ENCODE data around the gene RAD51B. TPM values are rescaled to one million over a fixed set of nuclear protein-coding genes. Genes with fewer than 3 reads are reported as not detected.
A peak's percentile ranks its signal among the peaks of the same experiment; 100 is the strongest.
"Not testable (repeated sequence)": the region's sequence is repeated elsewhere in the genome, so short reads cannot be mapped to it uniquely, and the experiment has no call there.

The RAD51B gene
- total RNA-seq, 1 donor from 2014 or later, result 3.2 TPM

DNA sequence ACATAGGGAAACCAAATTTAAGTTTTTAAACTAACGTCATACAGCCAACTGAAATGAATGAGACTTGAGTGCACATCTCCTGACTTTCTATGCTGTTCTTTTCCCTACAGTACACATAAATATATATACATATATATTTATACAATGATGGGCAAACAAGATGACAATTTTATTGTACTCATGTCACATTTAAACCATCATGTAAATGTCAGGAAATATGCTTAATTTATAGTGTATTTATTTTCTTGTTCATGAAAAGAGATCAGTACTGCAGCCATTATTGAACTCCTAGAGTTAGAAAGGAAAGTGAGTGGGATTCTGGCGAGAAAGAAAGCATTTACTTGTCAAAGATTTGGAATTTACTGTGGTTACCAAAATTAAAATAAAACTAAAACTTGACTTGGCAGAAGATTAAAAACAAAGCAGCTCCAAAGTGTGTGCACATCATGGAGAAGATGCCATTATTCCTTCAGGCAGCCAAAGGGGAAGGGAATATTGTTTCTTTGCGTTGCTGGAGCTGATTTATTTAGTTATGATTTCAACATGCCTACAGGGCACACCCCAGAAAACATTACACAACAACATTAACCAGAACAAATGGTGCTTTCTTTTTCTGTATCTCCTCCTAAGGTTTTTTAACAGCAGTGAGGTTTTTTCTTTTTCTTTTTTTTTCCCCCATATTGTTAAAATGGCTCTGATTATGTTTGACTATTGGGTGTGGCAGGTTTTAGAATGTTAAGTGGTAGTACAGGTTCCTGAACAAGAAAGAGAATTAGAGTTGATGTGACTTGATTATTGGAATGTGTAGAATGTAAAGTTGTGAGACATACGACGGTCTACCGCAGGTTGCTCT is 144.6 kb downstream of the RAD51B start:
- ATAC-seq (peak; percentile 56), DNase-seq (no peak)
- intact Hi-C loops (cut with micrococcal nuclease), result no loop called here

DNA sequence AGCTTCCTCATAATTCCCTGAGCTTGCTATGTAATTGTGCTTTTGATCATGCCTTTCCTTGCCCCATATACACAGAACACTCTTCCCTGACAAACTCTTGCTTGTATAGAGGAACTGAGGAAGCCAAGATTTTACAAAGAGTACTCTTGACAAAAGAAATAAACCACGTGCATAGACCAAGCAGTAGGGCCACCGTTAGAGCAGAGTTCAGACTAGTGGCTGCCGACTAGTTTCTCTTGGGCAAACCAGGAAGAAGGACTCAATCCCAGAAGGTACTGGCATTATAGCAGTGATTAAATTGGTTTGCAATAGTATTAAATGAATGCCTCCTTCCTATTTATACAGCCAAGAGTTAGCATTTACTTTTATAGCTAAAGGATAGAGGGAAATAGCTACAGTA is 146.1 kb downstream of the RAD51B start:
- DNase-seq, result no peak
- no peak for ATAC-seq
- intact Hi-C loops (cut with micrococcal nuclease), result no loop called here

DNA sequence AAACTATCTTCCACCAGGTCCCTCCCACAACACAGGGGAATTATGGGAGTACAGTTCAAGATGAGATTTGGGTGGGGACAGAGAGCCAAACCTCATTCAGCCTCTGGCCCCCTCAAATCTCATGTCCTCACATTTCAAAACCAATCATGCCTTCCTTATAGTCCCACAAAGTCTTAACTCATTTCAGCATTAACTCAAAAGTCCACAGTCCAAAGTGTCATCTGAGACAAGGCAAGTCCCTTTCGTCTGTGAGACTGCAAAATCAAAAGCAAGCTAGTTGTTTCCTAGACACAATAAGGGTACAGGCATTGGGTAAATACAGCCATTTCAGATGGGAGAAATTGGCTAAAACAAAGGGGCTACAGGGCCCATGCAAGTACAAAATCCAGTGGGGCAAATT is 147.6 kb downstream of the RAD51B start:
- DNase-seq, result no peak
- no peak for ATAC-seq
- intact Hi-C loops (cut with micrococcal nuclease), result no loop called here

DNA sequence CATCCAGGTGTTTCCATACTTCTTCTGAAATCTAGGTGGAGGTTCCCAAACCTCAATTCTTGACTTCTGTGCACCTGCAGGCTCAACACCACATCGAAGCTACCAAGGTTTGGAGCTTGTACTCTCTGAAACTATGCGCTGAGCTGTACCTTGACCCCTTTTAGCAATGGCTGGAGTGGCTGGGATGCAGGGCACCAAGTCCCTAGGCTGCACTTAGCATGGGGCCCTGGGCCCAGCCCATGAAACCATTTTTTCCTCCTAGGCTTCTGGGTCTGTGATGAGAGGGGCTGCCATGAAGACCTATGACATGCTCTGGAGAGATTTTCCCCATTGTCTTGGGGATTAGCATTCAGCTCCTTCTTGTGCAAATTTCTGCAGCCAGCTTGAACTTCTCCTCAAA is 148.4 kb downstream of the RAD51B start:
- intact Hi-C loops (cut with micrococcal nuclease); ATAC-seq; DNase-seq: not testable (repeated sequence)

DNA sequence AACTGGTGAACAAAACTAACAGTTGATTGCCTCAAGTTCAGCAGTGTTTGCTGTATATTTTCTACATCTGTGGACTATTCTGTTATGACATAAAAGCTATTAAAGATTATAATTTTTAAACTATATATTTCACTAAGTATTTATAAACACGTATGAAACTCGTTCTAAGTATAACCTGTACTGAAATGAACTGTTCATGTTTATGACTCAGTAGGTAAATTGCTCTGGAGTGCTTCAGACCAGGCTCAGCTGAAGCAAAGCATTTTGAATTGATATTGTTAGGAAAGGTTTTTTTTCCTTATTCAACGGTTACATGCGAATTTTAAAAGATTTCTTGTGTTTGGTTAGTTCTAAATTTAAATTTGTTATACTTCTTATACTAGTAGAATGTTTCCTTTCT is 151.3 kb downstream of the RAD51B start:
- intact Hi-C loops (cut with micrococcal nuclease), result no loop called here

DNA sequence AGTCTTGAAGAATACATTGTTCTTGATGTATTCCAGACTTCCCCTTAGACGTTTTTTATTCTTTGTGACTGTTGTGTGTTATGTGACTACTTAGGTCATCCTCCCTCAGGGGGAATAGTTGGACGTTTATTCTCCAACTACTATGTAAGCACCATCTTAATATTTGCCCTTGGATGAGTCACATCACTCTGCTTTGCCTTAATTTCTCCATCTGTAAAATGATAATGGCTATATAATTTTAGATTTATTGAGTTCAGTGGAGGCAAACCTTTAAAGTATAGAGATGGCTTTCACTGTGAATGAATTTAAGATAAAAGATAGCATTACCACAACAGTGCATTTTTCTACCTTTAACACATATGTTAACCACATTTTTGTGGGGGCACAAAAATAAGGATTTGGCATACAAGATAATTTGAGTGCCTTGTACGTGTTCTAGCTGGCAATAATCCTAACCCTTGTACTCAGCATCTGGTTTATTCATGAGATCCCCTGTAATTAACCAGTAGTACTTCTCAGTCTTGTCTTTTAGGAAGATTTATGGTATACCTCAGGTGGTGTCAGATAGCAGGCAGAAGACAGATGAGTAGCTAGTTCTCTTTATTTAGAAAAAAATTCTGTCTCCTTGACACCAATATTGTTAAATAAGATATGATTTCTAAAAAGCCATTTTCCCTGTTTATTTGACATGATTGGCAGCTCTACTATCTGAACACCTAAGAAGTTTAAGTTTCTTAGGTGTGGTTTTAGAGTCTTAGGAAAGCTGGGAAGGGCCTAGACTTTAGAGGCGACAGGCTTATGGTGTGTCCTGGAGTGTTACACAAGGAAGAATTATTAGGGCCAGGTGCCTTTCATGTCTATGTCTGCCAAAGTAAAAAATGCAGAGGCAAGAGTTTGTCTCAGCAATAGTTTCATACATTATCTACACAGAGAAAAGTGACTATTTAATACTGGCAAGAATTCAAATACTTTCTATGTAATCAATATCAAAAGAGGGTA is 152.3 kb downstream of the RAD51B start:
- ATAC-seq (no peak), DNase-seq (no peak)
- intact Hi-C loops (cut with micrococcal nuclease), result no loop called here

More for the DNA sequence above, 151.3 kb downstream of the RAD51B start:
- ATAC-seq, result no peak
- no peak for DNase-seq

DNA sequence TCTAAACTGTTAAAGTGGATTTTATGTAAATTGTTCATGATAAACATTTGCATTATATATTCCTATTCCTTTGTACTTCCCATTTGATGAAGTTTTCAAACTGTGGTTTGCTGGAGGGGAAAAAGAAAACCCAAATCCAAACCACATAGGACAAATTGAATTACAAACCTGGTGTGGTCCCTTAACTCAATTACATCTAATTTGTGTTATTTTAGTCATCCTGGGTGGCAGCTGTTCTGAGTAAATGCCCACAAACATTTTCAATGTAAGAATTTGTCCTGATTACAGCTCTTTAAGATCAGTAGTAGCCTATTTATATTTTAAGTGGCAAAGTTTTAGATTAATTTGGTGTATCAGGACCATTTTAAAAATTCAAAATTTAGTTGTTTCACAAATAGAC is 153.9 kb downstream of the RAD51B start:
- intact Hi-C loops (cut with micrococcal nuclease), result no loop called here
- DNase-seq (no peak), ATAC-seq (no peak)

DNA sequence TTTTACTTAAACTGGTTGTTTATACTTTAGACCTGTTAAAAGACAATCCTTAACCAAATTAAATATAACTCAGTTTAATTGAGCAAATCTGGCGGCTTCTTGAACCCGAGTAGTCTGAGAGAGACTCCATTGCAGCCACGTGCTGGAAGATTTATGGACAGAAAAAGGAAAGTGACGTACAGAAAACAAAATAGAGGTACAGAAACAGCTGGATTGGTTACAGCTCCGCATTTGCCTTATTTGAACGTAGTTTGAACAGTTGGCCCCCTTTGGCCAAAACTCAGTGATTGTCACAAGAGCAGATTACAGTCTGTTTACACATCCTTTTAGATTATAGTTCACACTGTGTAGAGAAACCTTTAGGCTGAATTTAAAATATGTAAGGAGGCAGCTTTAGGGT is 155.9 kb downstream of the RAD51B start:
- ATAC-seq, result no peak
- intact Hi-C loops (cut with micrococcal nuclease), result no loop called here
- DNase-seq, result no peak

DNA sequence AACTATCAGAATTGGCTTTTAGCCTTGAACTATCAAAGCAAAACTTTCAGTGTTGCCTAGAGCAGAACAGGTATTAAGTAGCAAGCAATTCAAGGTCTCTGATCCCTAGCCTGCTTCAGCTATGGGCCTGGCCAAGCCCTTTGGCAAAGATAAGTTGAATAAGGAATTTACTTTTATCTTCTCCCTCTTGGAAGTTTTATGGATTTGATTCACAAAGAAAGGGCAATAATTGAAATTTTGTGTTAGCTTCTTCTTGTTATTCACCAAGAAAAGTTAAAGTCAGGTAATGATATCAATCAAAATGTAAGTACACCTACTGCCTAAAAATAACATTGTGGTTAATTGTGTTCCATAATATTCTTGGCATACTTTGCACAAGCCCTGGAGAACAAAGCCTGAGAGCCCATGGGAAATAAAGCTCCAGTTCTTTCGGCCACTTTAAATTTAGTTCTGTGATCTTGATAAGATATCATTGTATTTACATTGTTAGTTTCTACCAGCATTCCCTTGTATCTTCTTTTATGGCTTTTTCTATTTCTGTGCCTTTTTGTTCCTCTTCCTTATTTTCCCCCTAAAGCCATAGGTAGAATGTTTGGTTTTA is 158.0 kb downstream of the RAD51B start:
- ATAC-seq (no peak), DNase-seq (no peak)
- intact Hi-C loops (cut with micrococcal nuclease), result no loop called here

DNA sequence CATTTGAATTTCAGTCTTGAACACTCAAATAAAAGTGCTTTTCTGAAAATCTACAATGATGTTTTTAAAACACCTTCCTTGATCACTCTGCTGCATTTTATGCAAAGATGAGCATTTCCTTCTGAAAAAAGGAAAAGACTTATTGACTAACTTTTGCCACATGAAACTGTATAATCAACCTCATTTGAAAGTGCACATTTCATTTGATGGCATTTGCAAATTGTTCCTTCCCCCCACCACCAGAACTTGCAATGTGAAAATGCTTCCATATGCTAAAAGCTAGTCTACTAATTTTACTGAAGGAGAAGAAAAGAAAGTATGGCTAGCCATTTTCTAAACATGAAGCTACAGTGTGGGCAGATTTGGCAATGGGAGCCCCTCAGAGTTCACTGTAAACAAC is 159.2 kb downstream of the RAD51B start:
- ATAC-seq (no peak), DNase-seq (no peak)
- intact Hi-C loops (cut with micrococcal nuclease), result no loop called here

DNA sequence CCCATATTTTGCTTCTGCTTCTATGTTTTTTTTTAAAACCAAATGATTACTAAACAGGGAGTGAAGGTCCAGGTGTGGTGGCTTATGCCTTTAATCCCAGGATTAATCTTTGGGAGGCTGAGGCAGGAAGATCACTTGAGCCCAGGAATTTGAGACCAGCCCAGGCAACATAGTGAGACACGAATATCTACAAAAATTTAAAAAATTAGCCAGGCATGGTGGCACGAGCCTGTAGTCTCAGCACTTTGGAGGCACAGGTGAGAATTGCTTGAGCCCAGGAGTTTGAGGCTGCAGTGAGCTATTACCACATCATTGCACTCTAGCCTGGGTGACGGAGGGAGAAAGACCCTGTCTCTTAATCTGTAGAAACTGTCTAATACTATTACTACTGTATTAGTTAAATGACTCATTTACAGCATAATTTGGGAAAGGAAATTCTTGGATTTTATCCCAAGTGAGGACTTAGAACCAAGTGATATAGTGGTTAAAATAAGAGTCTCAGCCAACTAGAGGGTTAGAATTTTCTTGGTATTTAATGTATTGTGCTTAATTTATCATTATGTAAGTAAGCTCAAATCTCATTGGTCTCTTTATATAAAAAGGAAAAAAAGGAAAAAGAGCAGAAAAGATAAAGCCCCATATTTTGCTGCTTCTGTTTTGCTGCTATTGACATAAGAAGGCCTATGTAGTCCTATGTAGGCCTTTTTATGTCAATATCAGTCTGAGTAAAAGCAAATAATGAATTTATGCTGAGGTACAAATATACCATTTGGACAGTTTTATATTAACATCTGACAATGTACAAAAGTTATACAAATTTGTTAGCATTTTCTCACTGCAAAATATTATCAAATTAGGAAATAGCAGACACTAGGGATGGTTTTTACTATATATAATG is 163.4 kb downstream of the RAD51B start:
- intact Hi-C loops (cut with micrococcal nuclease), result no loop called here
- ATAC-seq (no peak), DNase-seq (no peak)

DNA sequence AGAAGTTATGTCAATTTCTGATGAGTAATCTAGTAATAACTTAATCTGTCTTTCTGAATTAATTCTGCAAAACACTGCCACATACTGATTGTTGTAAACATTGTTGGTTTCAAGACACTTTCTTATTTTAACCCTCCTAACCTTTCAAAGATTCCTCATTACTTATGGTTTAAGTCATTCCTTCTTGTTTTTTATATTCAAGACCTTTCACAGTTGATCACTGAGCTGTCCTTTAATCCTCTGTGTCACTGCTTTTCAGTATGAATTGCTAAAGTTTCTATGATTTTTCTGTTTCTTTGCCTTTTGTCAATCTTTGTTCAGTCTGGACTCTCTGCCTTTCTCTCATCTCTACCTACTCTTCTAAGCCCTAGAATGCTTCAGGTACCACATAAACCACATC is 164.7 kb downstream of the RAD51B start:
- no peak for DNase-seq
- intact Hi-C loops (cut with micrococcal nuclease), result no loop called here
- ATAC-seq, result no peak

DNA sequence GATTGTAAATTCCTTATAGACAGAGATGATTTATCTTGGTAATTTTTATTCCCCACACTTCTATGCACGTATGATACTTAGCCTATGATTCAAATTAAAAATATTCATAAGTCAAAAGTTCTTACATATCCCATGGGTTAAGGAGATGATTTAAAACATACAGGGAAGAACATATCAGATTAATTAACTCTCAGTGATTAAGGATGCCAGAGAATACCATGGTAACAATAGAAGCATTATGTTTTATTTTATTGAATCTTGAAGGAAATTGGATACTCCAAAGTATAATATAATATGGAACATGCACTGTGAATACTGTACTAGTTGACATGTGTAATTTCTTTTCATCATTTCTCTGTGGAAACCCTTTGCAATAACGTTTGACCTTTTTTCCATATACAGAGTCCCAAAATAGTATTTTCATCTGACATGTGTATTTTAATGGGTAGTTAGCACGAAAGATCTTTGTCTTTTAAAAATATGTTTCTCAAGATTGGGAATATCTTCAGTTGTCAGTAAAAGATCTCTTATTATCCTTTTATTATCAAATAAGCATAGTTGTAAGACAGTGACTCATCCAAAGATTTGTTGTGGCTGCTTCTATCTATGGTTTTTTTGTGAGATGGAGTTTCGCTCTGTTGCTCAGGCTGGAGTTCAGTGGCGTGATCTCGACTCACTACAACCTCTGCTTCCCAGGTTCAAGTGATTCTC is 166.7 kb downstream of the RAD51B start:
- DNase-seq (no peak), ATAC-seq (no peak)
- intact Hi-C loops (cut with micrococcal nuclease), result no loop called here

DNA sequence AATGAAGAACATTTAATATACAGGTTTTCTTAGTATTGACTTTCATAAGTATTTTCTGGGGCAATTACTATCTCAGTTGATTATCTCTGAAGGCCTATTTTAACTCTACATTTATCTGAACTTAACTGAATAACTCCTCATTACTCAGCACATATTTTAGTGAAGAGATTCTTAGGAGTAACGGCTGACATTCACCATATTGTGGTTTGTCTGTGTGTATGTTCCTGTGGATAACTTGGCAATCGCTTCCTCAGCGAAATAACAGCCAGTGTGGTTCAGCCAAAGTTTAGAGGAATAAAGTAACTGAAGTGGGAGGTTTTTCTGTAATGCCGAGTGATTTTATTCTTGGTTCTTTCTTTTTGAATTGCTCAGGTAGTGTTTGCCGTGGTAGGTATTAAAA is 168.0 kb downstream of the RAD51B start:
- peak; percentile 53 for ATAC-seq
- no peak for DNase-seq
- intact Hi-C loops (cut with micrococcal nuclease), result no loop called here

DNA sequence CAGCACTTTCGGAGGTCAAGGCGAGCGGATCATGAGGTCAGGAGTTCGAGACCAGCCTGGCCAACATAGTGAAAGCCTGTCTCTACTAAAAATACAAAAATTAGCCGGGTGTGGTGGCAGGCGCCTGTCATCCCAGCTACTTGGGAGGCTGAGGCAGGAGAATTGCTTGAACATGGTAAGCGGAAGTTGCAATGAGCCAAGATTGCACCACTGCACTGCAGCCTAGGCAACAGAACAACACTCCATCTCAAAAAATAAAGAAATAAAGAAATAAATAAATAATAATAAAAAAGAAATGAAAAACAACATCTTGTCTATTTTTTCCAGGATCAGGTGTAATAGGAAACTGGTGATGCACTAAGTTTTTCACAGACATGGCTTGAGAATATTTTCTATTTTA is 168.6 kb downstream of the RAD51B start:
- intact Hi-C loops (cut with micrococcal nuclease); ATAC-seq; DNase-seq: not testable (repeated sequence)

DNA sequence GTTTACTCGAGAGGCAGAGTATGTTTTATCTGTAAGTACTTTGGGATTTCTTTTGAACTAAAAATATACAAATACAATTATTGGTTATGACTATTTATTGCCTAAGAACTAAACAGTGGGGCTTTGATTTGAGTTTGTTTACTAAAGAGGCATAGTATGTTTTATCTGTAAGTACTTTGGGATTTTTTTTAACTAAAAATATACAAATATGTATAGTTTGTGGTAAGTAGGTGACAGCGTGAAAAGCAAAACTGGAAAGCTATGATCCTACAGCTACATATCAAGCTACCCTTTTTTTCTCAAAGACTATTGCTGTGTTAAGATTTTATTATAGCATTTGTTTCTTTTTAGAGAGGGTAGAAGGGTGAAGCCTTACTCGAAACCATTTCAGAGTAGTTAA is 171.0 kb downstream of the RAD51B start:
- intact Hi-C loops (cut with micrococcal nuclease), result no loop called here
- no peak for ATAC-seq
- no peak for DNase-seq

DNA sequence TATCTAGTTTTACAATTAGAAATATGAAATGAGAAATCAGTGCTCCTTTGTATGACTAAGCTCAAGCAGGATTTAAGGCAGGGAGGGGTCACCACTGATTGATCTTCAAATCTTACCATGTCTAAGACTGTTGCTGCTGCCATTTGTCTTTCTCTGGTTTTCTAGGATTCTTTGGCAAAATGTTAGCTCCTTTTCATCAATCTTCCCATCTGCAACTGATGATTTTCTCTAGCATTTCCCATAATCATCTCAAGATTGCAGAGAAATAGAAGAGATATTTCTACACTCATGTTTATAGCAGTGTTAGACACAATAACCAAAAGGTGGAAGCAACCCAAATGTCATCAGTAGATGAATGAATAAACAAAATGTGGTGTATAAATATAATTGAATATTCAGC is 175.0 kb downstream of the RAD51B start:
- intact Hi-C loops (cut with micrococcal nuclease), result no loop called here
- ATAC-seq (no peak), DNase-seq (no peak)

DNA sequence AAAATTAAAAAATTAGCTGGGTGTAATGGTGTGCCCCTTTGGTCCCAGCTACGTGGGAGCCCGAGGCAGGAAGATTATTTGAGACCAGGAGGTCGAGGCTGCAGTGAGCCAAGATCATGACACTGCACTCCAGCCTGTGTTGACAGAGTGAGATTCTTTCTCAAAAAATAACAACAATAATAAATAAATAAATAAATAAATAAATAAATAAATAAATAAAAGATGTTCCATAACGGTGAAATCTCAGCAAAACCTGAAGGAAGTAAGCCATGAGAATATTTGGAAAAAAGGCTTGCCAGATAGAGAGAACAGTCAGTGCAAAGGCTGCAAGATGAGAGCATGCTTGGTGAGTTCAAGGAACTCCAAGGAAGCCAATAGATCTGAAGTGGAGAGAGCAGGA is 176.7 kb downstream of the RAD51B start:
- DNase-seq, result no peak
- intact Hi-C loops (cut with micrococcal nuclease), result no loop called here
- ATAC-seq, result no peak

Measured in left ventricle myocardium superior (tissue), 1 donor.